HG03460 (cell line): ENCODE measurements around the gene UBR4.
"Not testable (repeated sequence)": the region's sequence is repeated elsewhere in the genome, so short reads cannot be mapped to it uniquely, and the experiment has no call there.

ENCODE experiments used
- ATAC-seq: cut with Tn5 transposase; IDR thresholded peaks from one replicate; pipeline ENCODE4 v1.9.1; 2021; ENCODE audit not compliant: unreplicated experiment

Gene UBR4

GRCh38 chr1:19220080-19220846, 10.2 kb upstream of the UBR4 start:
- no peak for ATAC-seq

GRCh38 chr1:19219451-19219850, 9.4 kb upstream of the UBR4 start:
- no peak for ATAC-seq

GRCh38 chr1:19216585-19216984, 6.5 kb upstream of the UBR4 start:
- not testable (repeated sequence) for ATAC-seq

- ATAC-seq = no peak
These were observed 3.5 kb upstream of the UBR4 start for GRCh38 chr1:19213580-19213979.

- no peak for ATAC-seq
These were observed 2.1 kb upstream of the UBR4 start for GRCh38 chr1:19212167-19212566.

- no peak for ATAC-seq
These were observed 895 bp upstream of the UBR4 start for GRCh38 chr1:19210772-19211549.

- peak; percentile 58 for ATAC-seq
These were observed 552 bp downstream of the UBR4 start for GRCh38 chr1:19209439-19209989.

- no peak for ATAC-seq
These were observed 1.2 kb downstream of the UBR4 start for GRCh38 chr1:19208710-19209438.

- ATAC-seq = no peak
These were observed 3.1 kb downstream of the UBR4 start for GRCh38 chr1:19206947-19207346.

GRCh38 chr1:19205845-19206244, 4.2 kb downstream of the UBR4 start:
- no peak for ATAC-seq

GRCh38 chr1:19205403-19205802, 4.7 kb downstream of the UBR4 start:
- no peak for ATAC-seq

GRCh38 chr1:19204446-19205266, 5.4 kb downstream of the UBR4 start:
- no peak for ATAC-seq

- ATAC-seq = no peak
These were observed 6.6 kb downstream of the UBR4 start for GRCh38 chr1:19203440-19203839.

- ATAC-seq = no peak
These were observed 7.7 kb downstream of the UBR4 start for GRCh38 chr1:19202396-19202795.

- no peak for ATAC-seq
These were observed 10.0 kb downstream of the UBR4 start for GRCh38 chr1:19199969-19200604.

GRCh38 chr1:19199329-19199968, 10.6 kb downstream of the UBR4 start:
- no peak for ATAC-seq

- ATAC-seq = no peak
These were observed 11.2 kb downstream of the UBR4 start for GRCh38 chr1:19198820-19199219.

- ATAC-seq = no peak
These were observed 12.2 kb downstream of the UBR4 start for GRCh38 chr1:19197845-19198244.

GRCh38 chr1:19196331-19196730, 13.7 kb downstream of the UBR4 start:
- ATAC-seq = no peak

- ATAC-seq = no peak
These were observed 17.1 kb downstream of the UBR4 start for GRCh38 chr1:19193004-19193403.
